BLaER1 (cell line): ENCODE measurements around the gene CAPN1.

Experiments
- H3K27ac ChIP-seq: shearing (Covaris generic); formaldehyde crosslinking; 2 replicates; pipeline ENCODE4 v1.8.1; 2022
- H3K27me3 ChIP-seq: shearing (Covaris generic); formaldehyde crosslinking; 2 replicates; pipeline ENCODE4 v1.8.1; 2022
- H3K36me3 ChIP-seq: shearing (Covaris generic); formaldehyde crosslinking; 2 replicates; pipeline ENCODE4 v1.8.1; 2022
- H3K4me1 ChIP-seq: shearing (Covaris generic); formaldehyde crosslinking; 2 replicates; pipeline ENCODE4 v1.8.1; 2022
- H3K4me2 ChIP-seq: shearing (Covaris generic); formaldehyde crosslinking; 2 replicates; pipeline ENCODE4 v1.8.1; 2022
- H3K4me3 ChIP-seq: shearing (Covaris generic); formaldehyde crosslinking; 2 replicates; pipeline ENCODE4 v1.8.1; 2022
- H3K9ac ChIP-seq: shearing (Covaris generic); formaldehyde crosslinking; 2 replicates; pipeline ENCODE4 v1.8.1; 2022
- H3K9me3 ChIP-seq: shearing (Covaris generic); formaldehyde crosslinking; 2 replicates; pipeline ENCODE4 v1.8.1; 2022
- H4K20me1 ChIP-seq: shearing (Covaris generic); formaldehyde crosslinking; 2 replicates; pipeline ENCODE4 v1.8.1; 2022
- Cebpa-rat ChIP-seq: shearing (Covaris generic); IDR thresholded peaks from 2 replicates; pipeline ENCODE4 v1.8.1; 2022

The CAPN1 gene

DNA sequence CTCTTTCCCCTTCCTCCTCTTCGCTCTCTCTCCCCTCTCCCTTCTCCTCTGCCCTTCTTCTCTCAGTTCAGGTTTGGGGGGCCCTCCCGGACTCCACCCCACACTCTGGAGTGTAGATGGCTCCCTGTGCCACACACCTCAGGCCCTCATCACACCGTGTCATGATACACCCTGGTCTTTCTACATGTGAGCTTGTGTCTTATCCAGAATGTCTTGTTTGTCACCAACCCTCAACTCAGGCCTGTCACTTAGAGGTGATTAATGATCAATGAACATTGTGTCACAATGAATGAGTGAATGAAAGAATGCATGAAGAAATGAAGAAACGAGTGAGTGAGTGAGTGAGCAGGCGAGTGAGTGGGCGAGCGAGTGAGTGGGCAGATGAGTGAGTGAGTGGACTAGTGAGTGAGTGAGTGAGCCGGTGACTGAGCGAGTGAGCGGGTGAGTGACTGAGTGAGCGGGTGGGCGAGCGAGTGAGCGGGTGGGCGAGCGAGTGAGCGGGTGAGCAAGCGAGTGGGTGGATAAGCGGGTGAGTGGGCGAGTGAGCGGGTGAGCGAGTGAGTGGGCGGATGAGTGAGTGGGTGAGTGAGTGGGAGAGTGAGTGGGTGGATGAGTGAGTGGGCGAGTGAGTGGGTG is 33.8 kb downstream of the CAPN1 start:
- no peaks in the 10 kb centered on the region for H3K9me3 ChIP-seq
- H3K4me1 ChIP-seq: peaks cover 42% of the 10 kb centered on the region
- H3K9ac ChIP-seq: no peak overlapping the region
- TF ChIP-seq Cebpa-rat: no peak
- no peaks in the 10 kb centered on the region for H4K20me1 ChIP-seq
- peaks cover 17% of the 10 kb centered on the region for H3K36me3 ChIP-seq
- H3K4me3 ChIP-seq: no peak overlapping the region
- no peak overlapping the region for H3K27ac ChIP-seq
- H3K4me2 ChIP-seq: peak overlapping the region; percentile 88
- H3K27me3 ChIP-seq: no peaks in the 10 kb centered on the region

DNA sequence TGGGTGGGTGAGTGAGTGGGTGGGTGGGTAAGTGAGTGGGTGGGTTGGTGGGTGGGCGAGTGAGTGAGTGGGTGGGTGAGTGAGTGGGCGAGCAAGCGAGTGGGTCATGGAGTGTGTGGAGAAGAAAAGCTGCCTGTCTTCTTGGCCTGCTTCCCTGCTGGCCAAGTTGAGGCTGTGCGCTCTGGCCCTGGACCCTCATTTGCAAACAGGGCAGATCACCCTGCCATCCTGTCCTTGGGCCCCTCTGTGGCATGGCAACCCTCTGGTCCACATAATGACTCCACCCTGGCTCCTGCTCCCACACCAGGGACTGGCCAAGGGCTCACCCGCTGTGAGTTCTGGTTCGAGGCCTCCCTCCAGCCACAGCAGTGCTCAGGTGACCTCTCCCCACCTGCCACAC is 35.1 kb downstream of the CAPN1 start:
- TF ChIP-seq Cebpa-rat: no peak
- Histone ChIP-seq H3K9me3 (no peaks in the 10 kb centered on the region), H3K36me3 (peaks cover 5% of the 10 kb centered on the region), H3K9ac (no peak overlapping the region), H3K27me3 (no peaks in the 10 kb centered on the region), H3K4me1 (peaks cover 38% of the 10 kb centered on the region), H3K27ac (no peak overlapping the region; the same call in 1 of the 2 replicates), H3K4me3 (no peak overlapping the region), H4K20me1 (no peaks in the 10 kb centered on the region), H3K4me2 (no peak overlapping the region)

DNA sequence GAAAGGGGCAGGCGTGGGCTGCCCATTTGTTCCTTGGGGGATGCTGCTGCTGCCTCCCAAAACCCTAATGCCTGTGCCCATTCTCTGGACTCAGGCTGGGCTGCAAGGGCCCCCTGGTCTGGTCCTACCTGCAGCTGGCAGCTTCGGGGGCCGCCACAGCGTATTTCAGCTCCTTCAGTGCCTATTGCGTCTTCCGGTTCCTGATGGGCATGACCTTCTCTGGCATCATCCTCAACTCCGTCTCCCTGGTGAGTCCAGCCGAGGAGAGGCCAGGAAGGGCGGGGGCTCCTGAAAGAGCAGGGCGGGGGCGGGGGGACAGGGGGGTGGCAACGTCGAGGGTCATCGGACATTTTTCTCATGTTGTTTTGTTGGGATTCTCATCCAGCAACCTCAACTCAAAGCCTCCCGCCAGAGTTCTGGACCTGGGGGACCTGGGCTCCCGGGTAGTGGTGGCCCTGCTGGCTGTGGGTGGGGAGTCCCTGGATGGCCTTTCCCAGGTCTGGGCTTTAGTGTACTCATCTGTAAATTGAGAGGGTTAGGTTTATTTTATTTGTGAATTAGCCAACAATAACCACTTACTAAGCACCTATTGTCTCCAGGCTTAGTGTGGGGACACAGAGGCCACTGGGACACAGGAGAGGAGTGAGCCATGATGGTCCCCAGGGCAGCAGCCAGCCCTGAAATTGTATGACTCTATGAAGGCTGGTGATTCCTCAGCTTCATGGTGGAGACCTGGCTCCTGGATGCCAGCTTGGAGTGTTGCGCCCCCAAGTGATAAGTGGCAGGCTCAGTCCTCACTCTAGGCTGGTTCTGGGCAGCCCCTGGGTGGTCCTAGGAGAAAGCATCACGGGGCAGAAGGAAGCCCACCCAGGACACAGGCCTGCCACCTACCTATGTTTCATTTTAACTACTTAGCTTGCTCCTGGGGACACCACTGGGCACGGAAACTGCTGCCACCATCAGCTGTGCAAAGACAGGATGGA is 36.0 kb downstream of the CAPN1 start:
- H3K9ac ChIP-seq: no peak overlapping the region
- no peaks in the 10 kb centered on the region for H3K9me3 ChIP-seq
- peaks cover 36% of the 10 kb centered on the region for H3K4me1 ChIP-seq
- H3K4me2 ChIP-seq: no peak overlapping the region
- H4K20me1 ChIP-seq: no peaks in the 10 kb centered on the region
- no peak for TF ChIP-seq Cebpa-rat
- no peaks in the 10 kb centered on the region for H3K27me3 ChIP-seq
- no peaks in the 10 kb centered on the region for H3K36me3 ChIP-seq
- no peak overlapping the region for H3K4me3 ChIP-seq
- no peak overlapping the region for H3K27ac ChIP-seq

DNA sequence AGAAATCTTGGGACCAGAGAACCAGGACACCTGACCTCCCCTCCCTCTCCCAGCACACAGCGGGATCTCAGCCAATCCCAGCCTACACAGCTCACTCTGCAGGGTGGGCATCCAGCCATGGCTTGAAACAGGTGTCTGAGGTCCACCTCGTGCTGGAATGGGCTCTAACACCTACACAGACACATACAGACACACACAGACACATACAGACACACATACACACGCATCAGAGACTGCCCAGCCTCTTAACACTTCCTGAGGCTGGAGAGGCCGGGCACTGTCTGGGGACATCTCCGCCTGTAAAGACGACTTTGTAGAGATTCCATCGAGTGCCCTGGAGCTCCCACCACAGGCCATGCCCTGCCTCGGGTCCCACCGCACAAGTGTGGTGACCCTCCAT is 36.7 kb downstream of the CAPN1 start:
- peaks cover 34% of the 10 kb centered on the region for H3K4me1 ChIP-seq
- no peak overlapping the region for H3K4me3 ChIP-seq
- no peak overlapping the region for H3K9ac ChIP-seq
- H3K9me3 ChIP-seq: no peaks in the 10 kb centered on the region
- H3K36me3 ChIP-seq: 0 out of 2 replicates have a peak, but pooled peaks cover 3% of the 10 kb centered on the region
- H4K20me1 ChIP-seq: no peaks in the 10 kb centered on the region
- H3K27ac ChIP-seq: no peak overlapping the region
- H3K4me2 ChIP-seq: no peak overlapping the region
- TF ChIP-seq Cebpa-rat: no peak
- H3K27me3 ChIP-seq: no peaks in the 10 kb centered on the region

DNA sequence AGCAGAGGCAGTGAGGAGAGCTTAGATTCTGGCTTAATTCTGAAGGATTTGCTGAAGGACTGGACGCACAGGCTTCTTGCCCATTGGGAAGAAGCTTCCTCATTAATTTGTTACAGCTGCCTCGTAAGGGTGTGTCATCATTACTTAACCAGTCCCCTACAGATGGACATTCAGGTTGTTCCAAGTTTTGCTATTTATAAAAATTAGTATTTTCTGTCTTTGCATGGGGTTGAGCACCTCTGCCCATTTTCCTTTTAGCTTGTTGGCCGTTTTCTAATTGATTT is 38.1 kb downstream of the CAPN1 start:
- Histone ChIP-seq H3K4me3 (no peak overlapping the region), H4K20me1 (no peaks in the 10 kb centered on the region), H3K9ac (no peak overlapping the region), H3K27me3 (no peaks in the 10 kb centered on the region), H3K4me2 (no peak overlapping the region), H3K4me1 (peaks cover 27% of the 10 kb centered on the region), H3K9me3 (no peaks in the 10 kb centered on the region), H3K36me3 (0 out of 2 replicates have a peak, but pooled peaks cover 5% of the 10 kb centered on the region), H3K27ac (no peak overlapping the region)
- TF ChIP-seq Cebpa-rat: no peak

DNA sequence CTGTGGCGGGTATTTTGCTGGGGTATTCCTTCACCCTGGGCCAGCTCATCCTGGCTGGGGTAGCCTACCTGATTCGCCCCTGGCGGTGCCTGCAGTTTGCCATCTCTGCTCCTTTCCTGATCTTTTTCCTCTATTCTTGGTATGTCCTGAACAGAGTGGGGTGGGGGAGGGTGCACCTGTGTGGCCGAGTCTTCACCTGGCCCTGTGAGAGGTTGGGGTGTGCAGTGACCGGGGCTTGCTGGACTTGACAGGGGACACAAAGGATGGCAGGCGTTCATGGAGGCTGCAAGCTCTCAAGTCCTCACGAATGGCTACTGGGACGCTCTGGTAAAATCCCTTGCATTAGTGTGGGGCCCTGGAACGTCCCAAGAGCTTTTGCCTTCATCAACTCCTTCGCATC is 39.3 kb downstream of the CAPN1 start:
- no peak overlapping the region for H3K9ac ChIP-seq
- H3K4me2 ChIP-seq: no peak overlapping the region
- H3K9me3 ChIP-seq: no peaks in the 10 kb centered on the region
- no peaks in the 10 kb centered on the region for H3K27me3 ChIP-seq
- peaks cover 30% of the 10 kb centered on the region for H3K4me1 ChIP-seq
- no peak overlapping the region for H3K4me3 ChIP-seq
- H3K36me3 ChIP-seq: 0 out of 2 replicates have a peak, but pooled peaks cover 5% of the 10 kb centered on the region
- no peak for TF ChIP-seq Cebpa-rat
- H3K27ac ChIP-seq: no peak overlapping the region
- H4K20me1 ChIP-seq: no peaks in the 10 kb centered on the region

DNA sequence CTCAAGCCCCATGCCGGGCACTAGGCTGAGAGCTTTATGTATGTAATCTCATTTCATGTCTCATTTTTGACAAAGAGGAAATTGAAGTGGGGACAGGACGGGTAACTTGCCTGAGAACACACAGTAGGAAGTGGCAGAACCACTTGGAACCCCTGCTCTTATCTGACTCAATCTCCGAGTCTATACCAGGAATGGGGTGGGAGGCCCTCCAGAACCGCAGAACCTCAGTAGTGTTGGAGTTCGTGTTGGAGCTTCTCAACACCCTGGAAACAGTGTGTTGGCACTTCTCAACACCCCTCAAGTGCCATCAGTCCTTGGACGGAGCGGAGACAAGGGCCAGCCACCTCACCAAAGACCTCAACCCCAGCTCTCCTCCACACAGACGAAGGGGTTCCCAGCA is 41.3 kb downstream of the CAPN1 start:
- Histone ChIP-seq H3K27me3 (no peaks in the 10 kb centered on the region), H3K9ac (no peak overlapping the region), H3K4me1 (peaks cover 41% of the 10 kb centered on the region), H4K20me1 (no peaks in the 10 kb centered on the region), H3K27ac (no peak overlapping the region), H3K4me3 (no peak overlapping the region), H3K9me3 (no peaks in the 10 kb centered on the region), H3K4me2 (no peak overlapping the region), H3K36me3 (0 out of 2 replicates have a peak, but pooled peaks cover 5% of the 10 kb centered on the region)
- no peak for TF ChIP-seq Cebpa-rat

DNA sequence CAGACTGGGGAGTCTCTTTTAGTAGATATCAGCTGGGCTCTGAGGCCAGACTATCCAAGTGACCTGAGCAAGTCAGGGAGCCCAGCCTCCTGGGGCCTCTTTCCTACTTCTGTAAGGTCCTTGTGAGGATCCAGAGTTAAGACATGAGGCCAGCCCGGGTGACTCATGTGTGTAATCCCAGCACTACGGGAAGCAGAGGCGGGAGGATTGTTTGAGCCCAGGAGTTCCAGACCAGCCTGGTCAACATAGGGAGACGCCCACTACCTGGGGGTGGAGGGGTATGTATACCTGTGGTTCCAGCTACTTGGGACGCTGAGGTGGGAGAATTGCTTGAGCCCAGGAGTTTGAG is 43.2 kb downstream of the CAPN1 start:
- no peak for TF ChIP-seq Cebpa-rat
- Histone ChIP-seq H3K4me1 (peaks cover 41% of the 10 kb centered on the region), H3K4me2 (peak overlapping the region; percentile 96), H4K20me1 (no peaks in the 10 kb centered on the region), H3K9me3 (no peaks in the 10 kb centered on the region), H3K27ac (peak overlapping the region; percentile 68), H3K4me3 (peak overlapping the region; percentile 66), H3K36me3 (0 out of 2 replicates have a peak, but pooled peaks cover 5% of the 10 kb centered on the region), H3K27me3 (no peaks in the 10 kb centered on the region), H3K9ac (peak overlapping the region; percentile 73)

DNA sequence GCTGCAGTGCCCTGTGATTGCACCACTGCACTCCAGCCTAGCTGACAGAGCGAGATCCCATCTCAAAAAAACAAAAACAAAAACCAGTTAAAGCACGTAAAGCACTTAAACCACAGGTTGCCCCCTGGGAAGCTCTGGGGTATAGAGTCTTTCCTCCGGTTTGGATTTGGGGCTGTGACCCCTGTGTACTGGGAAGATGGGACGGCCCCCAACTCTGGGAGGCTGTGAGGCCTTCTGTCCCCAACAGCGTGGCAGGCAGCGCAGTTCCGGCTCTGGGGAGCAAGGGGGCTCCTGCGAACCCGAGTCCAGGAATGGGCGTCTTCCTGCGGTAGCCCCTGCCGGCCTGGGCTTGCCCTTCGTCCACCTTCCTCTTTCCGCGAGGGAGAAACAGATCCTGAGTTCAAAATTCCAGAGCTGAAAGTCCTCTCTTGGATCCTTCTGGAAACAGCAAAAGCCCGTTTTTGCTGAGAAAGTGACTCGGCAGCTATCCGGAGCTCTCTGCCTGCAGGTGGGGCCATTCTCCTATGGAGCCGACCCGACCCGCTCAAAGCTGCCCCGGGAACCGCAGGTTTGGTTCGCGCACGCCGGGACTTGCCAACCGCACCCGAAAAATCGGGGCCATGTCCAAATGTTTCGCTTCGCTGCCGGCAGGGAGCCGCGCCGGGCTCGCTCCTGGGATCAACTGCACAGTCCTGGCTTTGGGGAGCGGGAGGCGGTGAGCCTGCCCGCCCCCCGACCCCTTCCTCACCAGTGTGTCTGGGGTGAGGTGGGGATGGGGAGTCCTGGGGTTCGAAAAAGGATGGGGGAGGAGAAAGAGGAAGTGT is 43.8 kb downstream of the CAPN1 start:
- 0 out of 2 replicates have a peak, but pooled peaks cover 5% of the 10 kb centered on the region for H3K36me3 ChIP-seq
- no peak for TF ChIP-seq Cebpa-rat
- H3K27ac ChIP-seq: peak overlapping the region; percentile 68
- peaks cover 41% of the 10 kb centered on the region for H3K4me1 ChIP-seq
- no peaks in the 10 kb centered on the region for H3K9me3 ChIP-seq
- peak overlapping the region; percentile 73 for H3K9ac ChIP-seq
- H3K4me2 ChIP-seq: peak overlapping the region; percentile 96
- H3K27me3 ChIP-seq: no peaks in the 10 kb centered on the region
- H3K4me3 ChIP-seq: peak overlapping the region; percentile 66
- H4K20me1 ChIP-seq: no peaks in the 10 kb centered on the region
